AG04450 (cell line): ENCODE data around the gene COG5. TPM values are rescaled to one million over a fixed set of nuclear protein-coding genes. Genes with fewer than 3 reads are reported as not detected.

ENCODE experiments used
- CTCF ChIA-PET: fragments of 300-600, 350-600 bp; formaldehyde crosslinking; extraction: SDS; loops from one replicate; lab custom pipeline; 2022; ENCODE audit warnings: antibody characterized with exemption, inconsistent platforms; lab: Charles Lee
- POLR2A ChIA-PET: fragments of 350-600 bp; formaldehyde crosslinking; extraction: SDS; loops from one replicate; lab custom pipeline; 2021; ENCODE audit warnings: antibody characterized with exemption, inconsistent platforms; lab: Yijun Ruan, JAX
- DNase-seq: peaks from one replicate; pipeline ENCODE4 v3.0.0-alpha.2; 2011; ENCODE audit warnings: low read depth, low spot score
- H3K27ac ChIP-seq: one replicate; pipeline ENCODE4 v1.5.1; 2012; ENCODE audit warnings: low read depth, low read length, control low read depth
- H3K27me3 ChIP-seq: one replicate; pipeline ENCODE4 v1.6.0; 2012; ENCODE audit warnings: low read length; ENCODE audit not compliant: control insufficient read depth, insufficient read depth
- H3K4me3 ChIP-seq: 2 replicates; pipeline ENCODE4 v1.5.1; 2011; ENCODE audit warnings: mild to moderate bottlenecking, low read depth, low read length, control low read depth
- H3K9me3 ChIP-seq: 2 replicates; pipeline ENCODE4 v1.5.1; 2012; ENCODE audit warnings: low read length; ENCODE audit not compliant: control insufficient read depth, insufficient read depth
- CTCF ChIP-seq: IDR thresholded peaks from 2 replicates; pipeline ENCODE4 v1.5.1; 2011; ENCODE audit warnings: low read depth, low read length, control low read depth, inconsistent platforms
- polyA minus RNA-seq: library from RNA; depleted of rRNA, polyadenylated mRNA; stranded (reverse); fragments of >200 nt; gene quantifications from 2 replicates; pipeline ENCODE4 v1.2.3, GENCODE V29; 2011; rRNA and poly(A)+ RNA removed
- polyA plus RNA-seq: library from polyadenylated mRNA; depleted of rRNA; stranded (reverse); fragments of >200 nt; gene quantifications from 2 replicates; pipeline ENCODE4 v1.2.3, GENCODE V29; 2011; rRNA removed

The COG5 gene
- polyA plus RNA-seq: 35.5 and 55.2 TPM in 2 replicates
- 46.7 and 51.3 TPM in 2 replicates for polyA minus RNA-seq

GRCh38 chr7:107563775-107564552 lies at the start of gene COG5, which contains the start of gene DUS4L:
Gene COG5 (minus strand): TSS chr7:107563920. CDS start chr7:107563896, 24 bp downstream.
Gene DUS4L (plus strand): TSS chr7:107563971. CDS start chr7:107567071, 3,100 bp downstream.
- Histone ChIP-seq H3K4me3 (peak within 1 kb of the TSS; percentile 92), H3K27me3 (no peaks in the 10 kb centered on the region), H3K9me3 (no peaks in the 10 kb centered on the region), H3K27ac (peak within 1 kb of the TSS; percentile 86)
- no peak for TF ChIP-seq CTCF
- ChIA-PET POLR2A (interaction anchor here (0.7 to 1.3 kb wide), 3 partner anchors 19 to 396 kb away, joined by 3 to 6 read pairs (median 3); partner anchors contain the start of genes CBLL1 and HBP1), CTCF (interaction anchor here (0.6 to 1.7 kb wide), 3 partner anchors 8 to 417 kb away, joined by 3 to 5 read pairs (median 3); no protein-coding TSS in a partner anchor)
- peak; percentile 34 for DNase-seq

- Histone ChIP-seq H3K27ac (no peak overlapping the region), H3K9me3 (no peaks in the 10 kb centered on the region), H3K4me3 (no peak overlapping the region), H3K27me3 (no peaks in the 10 kb centered on the region)
- ChIA-PET CTCF (no interaction called here), POLR2A (no interaction called here)
- no peak for TF ChIP-seq CTCF
- DNase-seq: no peak
Observed at GRCh38 chr7:107613439-107613838, 49.7 kb upstream of the COG5 start.

GRCh38 chr7:107610323-107610722 lies 46.6 kb upstream of the COG5 start:
- no peak for DNase-seq

GRCh38 chr7:107609811-107610261 lies 46.1 kb upstream of the COG5 start:
- no peak for DNase-seq
- ChIA-PET POLR2A (no interaction called here), CTCF (interaction anchor here (0.8 kb wide), 1 partner anchor 147 kb away, joined by 3 read pairs; no protein-coding TSS in a partner anchor)
- Histone ChIP-seq H3K9me3 (no peaks in the 10 kb centered on the region), H3K27me3 (no peaks in the 10 kb centered on the region), H3K4me3 (no peak overlapping the region), H3K27ac (no peak overlapping the region)
- TF ChIP-seq CTCF: no peak

More at GRCh38 chr7:107610323-107610722, 46.6 kb upstream of the COG5 start:
- Histone ChIP-seq H3K9me3 (no peaks in the 10 kb centered on the region), H3K27me3 (no peaks in the 10 kb centered on the region), H3K27ac (no peak overlapping the region), H3K4me3 (no peak overlapping the region)
- CTCF ChIA-PET: no interaction called here
- TF ChIP-seq CTCF: no peak
- POLR2A ChIA-PET: no interaction called here

- H3K9me3 ChIP-seq: no peaks in the 10 kb centered on the region
- ChIA-PET POLR2A (no interaction called here), CTCF (interaction anchor here (0.6 to 2.2 kb wide), 5 partner anchors 41 to 540 kb away, joined by 3 to 8 read pairs (median 4); no protein-coding TSS in a partner anchor)
- H3K4me3 ChIP-seq: no peak overlapping the region
- DNase-seq: no peak
- H3K27me3 ChIP-seq: no peaks in the 10 kb centered on the region
- no peak for TF ChIP-seq CTCF
- no peak overlapping the region for H3K27ac ChIP-seq
Observed at GRCh38 chr7:107606303-107606702, 42.6 kb upstream of the COG5 start.
